H9 (cell line): ENCODE measurements around the gene MSANTD1. TPM values are rescaled to one million over a fixed set of nuclear protein-coding genes. Genes with fewer than 3 reads are reported as not detected.
A peak's percentile ranks its signal among the peaks of the same experiment; 100 is the strongest.

ENCODE experiments used
- DNase-seq: peaks from one replicate; pipeline ENCODE4 v3.0.0-alpha.2; 2017
- H2AFZ ChIP-seq: one replicate; pipeline ENCODE4 v1.6.1; 2013; ENCODE audit warnings: mild to moderate bottlenecking, low read length, control low read depth, moderate library complexity
- H2AK5ac ChIP-seq: 2 replicates; pipeline ENCODE4 v1.6.1; 2013; ENCODE audit warnings: low read length, control low read depth, mixed read lengths; ENCODE audit not compliant: insufficient read length
- H2BK120ac ChIP-seq: one replicate; pipeline ENCODE4 v1.6.1; 2013; ENCODE audit warnings: low read depth, mild to moderate bottlenecking, low read length, control low read depth, inconsistent platforms; ENCODE audit not compliant: poor library complexity, severe bottlenecking
- H2BK12ac ChIP-seq: 2 replicates; pipeline ENCODE4 v1.6.1; 2013; ENCODE audit warnings: low read length, control low read depth, mixed read lengths, low read depth; ENCODE audit not compliant: insufficient read length
- H2BK15ac ChIP-seq: 2 replicates; pipeline ENCODE4 v1.6.1; 2013; ENCODE audit warnings: low read depth, low read length, control low read depth
- H2BK20ac ChIP-seq: one replicate; pipeline ENCODE4 v1.6.1; 2013; ENCODE audit warnings: low read depth, mild to moderate bottlenecking, low read length, control low read depth, inconsistent platforms; ENCODE audit not compliant: poor library complexity, severe bottlenecking
- H2BK5ac ChIP-seq: 2 replicates; pipeline ENCODE4 v1.6.1; 2013; ENCODE audit warnings: low read length, control low read depth, mixed read lengths; ENCODE audit not compliant: insufficient read length
- H3K14ac ChIP-seq: 2 replicates; pipeline ENCODE4 v1.6.1; 2013; ENCODE audit warnings: low read length, control low read depth; ENCODE audit not compliant: insufficient read depth
- H3K18ac ChIP-seq: 2 replicates; pipeline ENCODE4 v1.6.1; 2013; ENCODE audit warnings: low read depth, mild to moderate bottlenecking, mixed read lengths, low read length, control low read depth; ENCODE audit not compliant: insufficient read length
- H3K23ac ChIP-seq: 2 replicates; pipeline ENCODE4 v1.6.1; 2013; ENCODE audit warnings: low read length, control low read depth, mixed read lengths, low read depth; ENCODE audit not compliant: insufficient read length
- H3K23me2 ChIP-seq: 2 replicates; pipeline ENCODE4 v1.6.1; 2013; ENCODE audit warnings: low read depth, mild to moderate bottlenecking, mixed read lengths, low read length, control low read depth; ENCODE audit not compliant: insufficient read length, poor library complexity, severe bottlenecking
- H3K27ac ChIP-seq: 2 replicates; pipeline ENCODE4 v1.5.1; 2013; ENCODE audit warnings: low read length, control low read depth, mixed read lengths, low read depth; ENCODE audit not compliant: insufficient read length
- H3K27me3 ChIP-seq: 2 replicates; pipeline ENCODE4 v1.6.1; 2013; ENCODE audit warnings: low read length, control low read depth, inconsistent platforms; ENCODE audit not compliant: insufficient read depth
- H3K4ac ChIP-seq: 2 replicates; pipeline ENCODE4 v1.6.1; 2013; ENCODE audit warnings: low read depth, mild to moderate bottlenecking, control low read depth, inconsistent platforms, low read length, moderate library complexity
- H3K4me1 ChIP-seq: 2 replicates; pipeline ENCODE4 v1.6.1; 2013; ENCODE audit warnings: low read length, control low read depth, inconsistent platforms; ENCODE audit not compliant: insufficient read depth
- H3K4me2 ChIP-seq: 2 replicates; pipeline ENCODE4 v1.6.1; 2013; ENCODE audit warnings: low read length, control low read depth, mixed read lengths; ENCODE audit not compliant: insufficient read length, insufficient read depth
- H3K56ac ChIP-seq: 2 replicates; pipeline ENCODE4 v1.6.1; 2013; ENCODE audit warnings: low read depth, mild to moderate bottlenecking, mixed read lengths, low read length, control low read depth; ENCODE audit not compliant: insufficient read length
- H3K79me1 ChIP-seq: 2 replicates; pipeline ENCODE4 v1.6.1; 2013; ENCODE audit warnings: low read depth, mild to moderate bottlenecking, moderate library complexity, low read length, control low read depth, inconsistent platforms; ENCODE audit not compliant: insufficient read depth, poor library complexity, severe bottlenecking
- H3K79me2 ChIP-seq: 2 replicates; pipeline ENCODE4 v1.6.1; 2013; ENCODE audit warnings: low read length, control low read depth, inconsistent platforms; ENCODE audit not compliant: insufficient read depth
- H3K9ac ChIP-seq: 2 replicates; pipeline ENCODE4 v1.6.1; 2013; ENCODE audit warnings: low read length, control low read depth, mixed read lengths; ENCODE audit not compliant: insufficient read length; ENCODE audit errors: extremely low read depth
- H3K9me3 ChIP-seq: one replicate; pipeline ENCODE4 v1.6.1; 2013; ENCODE audit warnings: low read depth, low read length, inconsistent platforms; ENCODE audit not compliant: control insufficient read depth
- H3T11ph ChIP-seq: one replicate; pipeline ENCODE4 v1.6.1; 2013; ENCODE audit warnings: mild to moderate bottlenecking, low read length, control low read depth, inconsistent platforms
- H4K20me1 ChIP-seq: one replicate; pipeline ENCODE4 v1.6.1; 2013; ENCODE audit not compliant: control insufficient read depth, insufficient read length, insufficient read depth
- H4K5ac ChIP-seq: 2 replicates; pipeline ENCODE4 v1.6.1; 2013; ENCODE audit warnings: low read depth, mild to moderate bottlenecking, mixed read lengths, low read length, control low read depth; ENCODE audit not compliant: insufficient read length
- H4K8ac ChIP-seq: replicated peaks from 2 replicates; pipeline ENCODE4 v1.6.1; 2013; ENCODE audit warnings: low read length, control low read depth, mixed read lengths, low read depth; ENCODE audit not compliant: insufficient read length
- H4K91ac ChIP-seq: 2 replicates; pipeline ENCODE4 v1.6.1; 2013; ENCODE audit warnings: low read depth, mild to moderate bottlenecking, moderate library complexity, mixed read lengths, low read length, control low read depth; ENCODE audit not compliant: insufficient read length
- H3K27ac Mint-ChIP-seq, 3 experiments: 2 replicates in 2 of 3; 3 replicates in 1 of 3; pipeline ENCODE4 v1.8.0; 2020 to 2021; ENCODE audit warnings: mixed read lengths in 3 of 3, mild to moderate bottlenecking in 1 of 3, moderate library complexity in 1 of 3
- H3K27me3 Mint-ChIP-seq: 2 replicates; pipeline ENCODE4 v1.8.0; 2021; ENCODE audit warnings: low read depth, mild to moderate bottlenecking, moderate library complexity, mixed read lengths
- H3K36me3 Mint-ChIP-seq, 3 experiments: 2 replicates in 2 of 3; 3 replicates in 1 of 3; pipeline ENCODE4 v1.8.0; 2020 to 2021; ENCODE audit warnings: low read depth in 3 of 3, mixed read lengths in 3 of 3; ENCODE audit not compliant: insufficient read depth in 1 of 3
- H3K4me1 Mint-ChIP-seq, 2 experiments: 2 replicates each; pipeline ENCODE4 v1.8.0; 2020; ENCODE audit warnings: mixed read lengths in 2 of 2
- H3K4me3 Mint-ChIP-seq, 2 experiments: 2 replicates in 1 of 2; 3 replicates in 1 of 2; pipeline ENCODE4 v1.8.0; 2020 to 2021; ENCODE audit warnings: mild to moderate bottlenecking in 2 of 2, mixed read lengths in 2 of 2, moderate library complexity in 1 of 2
- H3K9me3 Mint-ChIP-seq, 2 experiments: 2 replicates in 1 of 2; 3 replicates in 1 of 2; pipeline ENCODE4 v1.8.0; 2020; ENCODE audit warnings: mild to moderate bottlenecking in 2 of 2, mixed read lengths in 2 of 2, moderate library complexity in 1 of 2
- CTCF ChIP-seq: fragments of 200-600 bp; sonication (generic); conservative IDR thresholded peaks from 3 replicates; pipeline ENCODE4 v1.8.0; 2021; ENCODE audit warnings: antibody characterized with exemption, mild to moderate bottlenecking
- WGBS: extraction: QIAGEN DNeasy Blood & Tissue Kit; methylation state at CpG from one replicate; pipeline ENCODE4 v1.1.7; 2013; ENCODE audit warnings: missing lambda C conversion rate, low lambda C conversion rate, mixed read lengths; ENCODE audit not compliant: insufficient read length; ENCODE audit errors: extremely low coverage; 5-methylcytosine and 5-hydroxymethylcytosine counted together
- total RNA-seq: library from RNA; stranded (reverse); gene quantifications from 2 replicates; pipeline ENCODE4 v1.2.1, GENCODE V29; 2021

The MSANTD1 gene
- total RNA-seq, 1 experiment from 2014 or later, result 0.83 TPM

- Histone ChIP-seq H3K79me2 (no peaks in the 10 kb centered on the region), H2AK5ac (no peak overlapping the region), H3K9me3 (no peaks in the 10 kb centered on the region), H3K79me1 (no peaks in the 10 kb centered on the region), H4K8ac (no peak overlapping the region), H3K4ac (no peak overlapping the region), H3K23ac (no peak overlapping the region), H3K9ac (no peak overlapping the region), H2BK5ac (no peak overlapping the region), H3K56ac (no peak overlapping the region), H3K18ac (no peak overlapping the region), H3K27ac (no peak overlapping the region), H3K23me2 (no peaks in the 10 kb centered on the region), H2BK120ac (no peak overlapping the region), H2AFZ (no peak overlapping the region), H4K20me1 (peaks cover 4% of the 10 kb centered on the region), H2BK12ac (no peak overlapping the region), H2BK15ac (no peak overlapping the region), H4K91ac (no peak overlapping the region), H3T11ph (no peak overlapping the region), H4K5ac (no peak overlapping the region), H3K4me1 (no peaks in the 10 kb centered on the region; the same call in 1 of the 2 replicates), H3K14ac (no peak overlapping the region; the same call in 1 of the 2 replicates), H3K27me3 (no peaks in the 10 kb centered on the region), H2BK20ac (no peak overlapping the region), H3K4me2 (no peak overlapping the region)
- no peak overlapping the region; a peak in 1 of 7 replicates for H3K27ac Mint-ChIP-seq
- H3K4me3 Mint-ChIP-seq, result 0 out of 5 replicates have a peak overlapping the region, but pooled peaks of 1 of the 2 experiments have one; percentile 20
- H3K36me3 Mint-ChIP-seq, result peaks cover 0 to 10% (median 8%) of the 10 kb centered on the region in 3 experiments; a peak in 5 of 7 replicates
- WGBS, result no CpG with 5 or more reads among the region's 16 CpGs
- H3K4me1 Mint-ChIP-seq, result peaks cover 11 to 33% of the 10 kb centered on the region in 2 experiments
- peaks cover 3% of the 10 kb centered on the region for H3K27me3 Mint-ChIP-seq
- no peak for DNase-seq
- no peaks in the 10 kb centered on the region for H3K9me3 Mint-ChIP-seq
- 0 out of 3 replicates have a peak, but pooled peaks have one; percentile 23 for TF ChIP-seq CTCF
These were observed 2.2 kb upstream of the MSANTD1 start for GRCh38 chr4:3246458-3247398.
